Activated T-helper 1 cell treated with anti-CD3 and anti-CD28 coated beads, Interleukin-2, amount 50 U/mL, for 16 hours (primary cell): ENCODE data around the gene UBXN7.
"Not testable (repeated sequence)": the region's sequence is repeated elsewhere in the genome, so short reads cannot be mapped to it uniquely, and the experiment has no call there.

Experiments
- DNase-seq, 2 donors: peaks; one replicate each; pipeline ENCODE4 v3.0.0-alpha.2; 2020; ENCODE audit warnings: low read depth in 1 of 2, low spot score in 1 of 2

UBXN7 gene

GRCh38 chr3:196356556-196356955, 75.7 kb downstream of the UBXN7 start:
- no peak for DNase-seq

GRCh38 chr3:196355668-196356067, 76.6 kb downstream of the UBXN7 start:
- no peak for DNase-seq

GRCh38 chr3:196354132-196354531, 78.1 kb downstream of the UBXN7 start:
- DNase-seq: no peak

- no peak for DNase-seq
Measured at GRCh38 chr3:196351541-196351940, 80.7 kb downstream of the UBXN7 start.

GRCh38 chr3:196350067-196350466, 82.2 kb downstream of the UBXN7 start:
- DNase-seq: no peak

GRCh38 chr3:196348698-196349097, 83.5 kb downstream of the UBXN7 start:
- no peak for DNase-seq

GRCh38 chr3:196344663-196345062, 87.6 kb downstream of the UBXN7 start:
- no peak for DNase-seq

GRCh38 chr3:196343917-196344316, 88.3 kb downstream of the UBXN7 start:
- DNase-seq: not testable (repeated sequence)

- no peak for DNase-seq
Measured at GRCh38 chr3:196341137-196341536, 91.1 kb downstream of the UBXN7 start.

- no peak for DNase-seq
Measured at GRCh38 chr3:196340466-196340865, 91.8 kb downstream of the UBXN7 start.

- DNase-seq: no peak
Measured at GRCh38 chr3:196339493-196340254, 92.6 kb downstream of the UBXN7 start.

- DNase-seq: no peak
Measured at GRCh38 chr3:196339044-196339443, 93.2 kb downstream of the UBXN7 start.

GRCh38 chr3:196336319-196337145, 95.7 kb downstream of the UBXN7 start:
- DNase-seq: no peak

GRCh38 chr3:196335503-196335948, 96.7 kb downstream of the UBXN7 start:
- DNase-seq: no peak

- no peak for DNase-seq
Measured at GRCh38 chr3:196334982-196335381, 97.2 kb downstream of the UBXN7 start.

GRCh38 chr3:196332168-196332567, 100.1 kb downstream of the UBXN7 start:
- DNase-seq: no peak

- DNase-seq: no peak
Measured at GRCh38 chr3:196327405-196327804, 104.8 kb downstream of the UBXN7 start.

GRCh38 chr3:196326936-196327335, 105.3 kb downstream of the UBXN7 start:
- no peak for DNase-seq

GRCh38 chr3:196323691-196324090, 108.5 kb downstream of the UBXN7 start:
- DNase-seq: no peak

GRCh38 chr3:196323016-196323415, 109.2 kb downstream of the UBXN7 start:
- DNase-seq: no peak

- DNase-seq: no peak
Measured at GRCh38 chr3:196321162-196321561, 111.1 kb downstream of the UBXN7 start.

- DNase-seq: no peak
Measured at GRCh38 chr3:196320137-196320536, 112.1 kb downstream of the UBXN7 start.
